Caco-2 (cell line): Measurements from ENCODE around the gene IGF1. TPM values are rescaled to one million over a fixed set of nuclear protein-coding genes. Genes with fewer than 3 reads are reported as not detected.

ENCODE experiments used
- BruUV-seq: library from RNA; stranded (reverse); fragments of 400-500 nt; replicated peaks from 2 replicates; lab custom pipeline; 2021; lab: Mats Ljungman, UMichigan
- CTCF ChIA-PET: fragments of 300-600 bp; sonication (Branson Sonifier 250); formaldehyde crosslinking; loops from one replicate; lab custom pipeline; 2022; ENCODE audit warnings: antibody characterized with exemption; lab: Charles Lee
- POLR2A ChIA-PET: fragments of 300-600 bp; sonication (Branson Sonifier 250); formaldehyde crosslinking; loops from one replicate; lab custom pipeline; 2022; ENCODE audit warnings: antibody characterized with exemption; lab: Charles Lee
- DNase-seq, 2 experiments: peaks; one replicate each; pipeline versions ENCODE4 v3.0.0 to v3.0.0-alpha.2; 2020 to 2022
- H3K27me3 ChIP-seq: replicated peaks from 2 replicates; pipeline ENCODE4 v1.6.0; 2011; ENCODE audit warnings: low read length; ENCODE audit not compliant: control insufficient read depth, insufficient read depth
- H3K36me3 ChIP-seq: 2 replicates; pipeline ENCODE4 v1.5.1; 2011; ENCODE audit warnings: low read length; ENCODE audit not compliant: control insufficient read depth, insufficient read depth
- H3K4me1 ChIP-seq: fragments of 250-450 bp; sonication (Bioruptor Pico); 2 replicates; pipeline ENCODE4 v1.5.1; 2020; ENCODE audit warnings: mild to moderate bottlenecking
- H3K4me3 ChIP-seq: 2 replicates; pipeline ENCODE4 v1.5.1; 2011; ENCODE audit warnings: low read depth, mild to moderate bottlenecking, control low read depth, low read length
- H3K9me3 ChIP-seq: fragments of 250-450 bp; sonication (Bioruptor Pico); 2 replicates; pipeline ENCODE4 v1.5.1; 2020; ENCODE audit warnings: mild to moderate bottlenecking, moderate library complexity
- H3K27ac Mint-ChIP-seq: one replicate; pipeline ENCODE4 v1.8.0; 2022; ENCODE audit warnings: mixed read lengths; ENCODE audit not compliant: unreplicated experiment
- H3K27me3 Mint-ChIP-seq: one replicate; pipeline ENCODE4 v1.8.0; 2022; ENCODE audit warnings: mixed read lengths; ENCODE audit not compliant: insufficient read depth, unreplicated experiment
- H3K36me3 Mint-ChIP-seq: one replicate; pipeline ENCODE4 v1.8.0; 2022; ENCODE audit warnings: mild to moderate bottlenecking, mixed read lengths; ENCODE audit not compliant: insufficient read depth, unreplicated experiment
- H3K4me1 Mint-ChIP-seq: one replicate; pipeline ENCODE4 v1.8.0; 2022; ENCODE audit warnings: low read depth, mixed read lengths; ENCODE audit not compliant: unreplicated experiment
- H3K4me3 Mint-ChIP-seq: one replicate; pipeline ENCODE4 v1.8.0; 2022; ENCODE audit warnings: mild to moderate bottlenecking, moderate library complexity, mixed read lengths; ENCODE audit not compliant: unreplicated experiment
- H3K9me3 Mint-ChIP-seq: one replicate; pipeline ENCODE4 v1.8.0; 2022; ENCODE audit warnings: mixed read lengths; ENCODE audit not compliant: unreplicated experiment
- CTCF ChIP-seq, 2 experiments: fragments of 200-600 bp in 1 of 2; IDR thresholded peaks; 1 replicate in 1 of 2; 2 replicates in 1 of 2; pipeline versions ENCODE4 v1.5.1 to v1.8.0; 2011 to 2022; ENCODE audit warnings: antibody characterized with exemption in 1 of 2, control low read depth in 1 of 2, inconsistent platforms in 1 of 2, low read depth in 1 of 2, low read length in 1 of 2, mild to moderate bottlenecking in 1 of 2, moderate library complexity in 1 of 2; ENCODE audit not compliant: insufficient read depth in 1 of 2, severe bottlenecking in 1 of 2, unreplicated experiment in 1 of 2
- intact Hi-C: fragments of 100-400 bp; cut with micrococcal nuclease; formaldehyde crosslinking; loops from one replicate; pipeline ENCODE4 v1.10.0; 2022; ENCODE audit not compliant: unreplicated experiment
- total RNA-seq: library from RNA; stranded (reverse); gene quantifications from 2 replicates; pipeline ENCODE4 v1.2.3, GENCODE V29; 2022

The IGF1 gene
- total RNA-seq, 1 experiment from 2014 or later, result 2.3 TPM

GRCh38 chr12:102518871-102519270 lies 38.5 kb upstream of the IGF1 start:
- POLR2A ChIA-PET, result no interaction called here

GRCh38 chr12:102514696-102515095 lies 34.3 kb upstream of the IGF1 start:
- TF ChIP-seq CTCF (IDR thresholded peaks at IDR 0.05; ENCODE audit: insufficient read depth in 1 of 2, low read depth in 1 of 2, low read length in 1 of 2, severe bottlenecking in 1 of 2, unreplicated experiment in 1 of 2), result no peak
- Histone ChIP-seq H3K36me3 (no peaks in the 10 kb centered on the region), H3K4me1 (no peaks in the 10 kb centered on the region), H3K9me3 (no peaks in the 10 kb centered on the region), H3K4me3 (no peak overlapping the region), H3K27me3 (no peaks in the 10 kb centered on the region)
- intact Hi-C loops, result no loop called here
- ChIA-PET CTCF (no interaction called here), POLR2A (no interaction called here)
- H3K27me3 Mint-ChIP-seq, result no peaks in the 10 kb centered on the region
- no peaks in the 10 kb centered on the region for H3K9me3 Mint-ChIP-seq
- BruUV-seq, result no TSS peak
- no peaks in the 10 kb centered on the region for H3K4me1 Mint-ChIP-seq
- H3K36me3 Mint-ChIP-seq, result no peaks in the 10 kb centered on the region
- H3K27ac Mint-ChIP-seq, result no peak overlapping the region
- DNase-seq, result no peak
- H3K4me3 Mint-ChIP-seq, result no peak overlapping the region

More at GRCh38 chr12:102518871-102519270, 38.5 kb upstream of the IGF1 start:
- CTCF ChIA-PET, result no interaction called here
- H3K36me3 ChIP-seq, result no peaks in the 10 kb centered on the region
- no peak overlapping the region for H3K4me3 Mint-ChIP-seq
- no peak overlapping the region for H3K4me3 ChIP-seq
- TF ChIP-seq CTCF (IDR thresholded peaks at IDR 0.05; ENCODE audit: insufficient read depth in 1 of 2, low read depth in 1 of 2, low read length in 1 of 2, severe bottlenecking in 1 of 2, unreplicated experiment in 1 of 2), result no peak
- H3K27me3 ChIP-seq, result no peaks in the 10 kb centered on the region
- intact Hi-C loops, result no loop called here
- H3K4me1 Mint-ChIP-seq, result no peaks in the 10 kb centered on the region
- H3K27ac Mint-ChIP-seq, result no peak overlapping the region
- BruUV-seq, result no TSS peak
- no peaks in the 10 kb centered on the region for H3K9me3 Mint-ChIP-seq
- DNase-seq, result no peak
- H3K27me3 Mint-ChIP-seq, result no peaks in the 10 kb centered on the region
- H3K9me3 ChIP-seq, result no peaks in the 10 kb centered on the region
- H3K36me3 Mint-ChIP-seq, result no peaks in the 10 kb centered on the region
- no peaks in the 10 kb centered on the region for H3K4me1 ChIP-seq

GRCh38 chr12:102513739-102514138 lies 33.4 kb upstream of the IGF1 start:
- H3K27ac Mint-ChIP-seq, result no peak overlapping the region
- no peaks in the 10 kb centered on the region for H3K36me3 Mint-ChIP-seq
- H3K4me3 Mint-ChIP-seq, result no peak overlapping the region
- no peaks in the 10 kb centered on the region for H3K9me3 Mint-ChIP-seq
- Histone ChIP-seq H3K36me3 (no peaks in the 10 kb centered on the region), H3K4me1 (no peaks in the 10 kb centered on the region), H3K9me3 (no peaks in the 10 kb centered on the region), H3K27me3 (no peaks in the 10 kb centered on the region), H3K4me3 (no peak overlapping the region)
- no peaks in the 10 kb centered on the region for H3K27me3 Mint-ChIP-seq
- intact Hi-C loops, result no loop called here
- no peak for TF ChIP-seq CTCF (IDR thresholded peaks at IDR 0.05; ENCODE audit: insufficient read depth in 1 of 2, low read depth in 1 of 2, low read length in 1 of 2, severe bottlenecking in 1 of 2, unreplicated experiment in 1 of 2)
- no TSS peak for BruUV-seq
- DNase-seq, result no peak
- CTCF ChIA-PET, result interaction anchor here (0.5 kb wide), 1 partner anchor 229 kb away, joined by 3 read pairs; no protein-coding TSS in a partner anchor
- H3K4me1 Mint-ChIP-seq, result no peaks in the 10 kb centered on the region
- POLR2A ChIA-PET, result no interaction called here
